HG03045 (cell line): ENCODE results near the gene PLXNA4.

Source experiments
- ATAC-seq: cut with Tn5 transposase; IDR thresholded peaks from one replicate; pipeline ENCODE4 v1.9.1; 2021; ENCODE audit warnings: mild to moderate bottlenecking, moderate library complexity; ENCODE audit not compliant: unreplicated experiment

PLXNA4 gene

DNA sequence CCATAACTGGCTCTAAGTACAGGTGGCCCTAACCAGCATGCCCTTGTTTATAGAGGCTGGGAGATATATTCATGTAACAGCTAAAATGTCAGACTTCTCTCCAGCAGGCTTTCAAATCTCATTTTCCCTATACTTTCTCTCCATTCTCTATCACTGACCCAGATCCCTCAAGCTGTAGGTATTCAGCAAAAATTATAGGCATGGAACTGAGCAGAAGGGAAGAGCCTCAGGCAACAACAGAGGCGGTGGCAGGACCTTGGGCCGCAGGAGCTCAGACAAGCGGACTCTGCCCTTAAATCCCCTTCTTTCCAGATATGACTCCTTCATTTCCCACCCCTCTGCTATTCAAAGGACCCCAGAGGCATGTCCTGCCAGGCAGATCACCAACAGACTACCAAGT lies 417.4 kb downstream of the PLXNA4 start:
- no peak for ATAC-seq

DNA sequence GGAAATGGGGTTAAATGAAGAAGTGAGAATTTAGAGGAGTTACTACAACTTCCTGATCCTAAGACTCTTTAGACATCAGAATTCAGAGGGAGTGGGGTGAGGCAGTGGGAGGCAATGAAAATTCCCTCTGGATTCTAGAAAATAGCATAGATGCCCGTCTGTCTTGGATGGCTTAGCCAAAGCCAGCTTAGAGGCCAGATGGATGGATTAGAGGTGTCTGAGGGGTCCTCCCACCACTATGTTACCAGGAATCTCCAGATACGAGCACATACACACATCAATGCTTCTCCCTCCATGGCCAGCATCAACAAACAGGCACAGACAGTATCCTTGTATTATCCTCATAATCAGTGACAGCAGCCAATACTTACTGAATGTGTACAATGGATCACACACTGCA lies 418.1 kb downstream of the PLXNA4 start:
- no peak for ATAC-seq

DNA sequence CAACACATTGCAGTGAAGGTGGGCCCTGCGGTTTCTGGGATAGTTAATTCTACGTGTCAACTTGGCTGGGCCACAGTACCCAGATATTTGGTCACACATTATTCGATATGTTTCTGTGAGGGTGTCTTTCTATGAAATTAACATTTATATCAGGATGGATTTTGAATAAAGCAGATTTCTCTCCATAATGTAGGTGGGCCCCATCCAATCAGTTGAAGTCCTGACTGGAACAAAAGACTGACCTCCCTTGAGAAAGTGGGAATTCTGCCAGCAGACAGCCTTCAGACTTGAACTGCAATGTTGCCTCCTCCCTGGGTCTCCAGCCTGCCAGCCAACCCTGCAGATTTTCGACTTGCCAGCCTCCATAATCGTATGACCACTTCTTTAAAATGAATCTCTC lies 420.6 kb downstream of the PLXNA4 start:
- no peak for ATAC-seq

DNA sequence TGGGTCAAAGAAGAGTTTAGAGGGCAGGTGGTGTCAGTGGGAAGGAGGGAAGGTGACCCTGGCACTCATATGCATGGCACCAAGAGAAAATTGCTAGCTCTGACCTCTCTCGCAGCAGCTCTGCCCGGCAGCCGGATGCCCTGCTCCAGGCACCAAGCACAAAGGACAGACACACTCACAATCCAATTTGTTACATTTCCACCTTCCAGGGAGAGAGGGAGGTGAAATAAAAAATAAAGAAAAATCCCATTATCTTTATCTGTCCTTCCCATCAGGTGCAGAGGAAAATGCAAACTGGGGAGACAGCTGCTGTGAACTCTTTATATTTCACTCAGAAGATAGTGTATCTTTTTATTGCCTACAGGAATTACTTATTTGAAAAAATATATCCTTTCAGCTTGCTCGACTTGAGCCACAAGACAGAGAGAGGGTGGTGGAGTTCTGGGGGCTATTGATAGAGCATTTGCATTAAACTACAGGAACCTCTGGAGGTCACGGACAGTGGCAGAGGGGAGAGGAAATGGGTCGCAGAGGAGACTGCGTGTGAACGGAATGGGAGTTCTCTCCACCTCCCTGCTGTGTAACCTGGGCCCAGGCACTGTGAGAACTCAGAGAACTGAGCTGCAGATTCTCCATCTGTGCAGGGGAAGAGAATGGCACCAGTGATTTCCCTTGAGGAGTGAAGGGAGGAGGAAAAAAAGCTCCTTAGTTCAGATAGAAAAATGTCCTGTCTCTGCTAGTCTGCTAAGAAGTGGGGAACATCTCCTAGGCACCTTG lies 421.4 kb downstream of the PLXNA4 start:
- ATAC-seq, result no peak

DNA sequence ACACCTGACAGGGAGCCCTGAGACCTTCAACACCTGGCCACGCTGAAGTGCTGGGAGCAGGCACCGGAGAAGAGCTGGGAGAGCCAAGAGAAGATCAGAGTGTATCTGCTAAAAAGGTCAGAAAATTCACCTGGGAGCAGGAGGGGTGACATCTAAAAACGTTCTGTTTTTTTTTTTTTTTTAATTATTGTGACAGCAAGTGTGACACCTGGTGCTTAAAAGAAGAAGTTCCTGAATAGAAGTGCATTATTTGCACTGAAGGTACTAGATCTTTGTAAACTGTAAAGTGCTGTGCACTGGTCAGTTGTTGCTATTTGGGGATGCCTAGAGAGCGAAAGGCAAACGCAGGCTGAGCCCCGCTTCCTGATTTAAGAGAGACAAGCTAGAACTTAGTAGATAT lies 422.0 kb downstream of the PLXNA4 start:
- no peak for ATAC-seq

DNA sequence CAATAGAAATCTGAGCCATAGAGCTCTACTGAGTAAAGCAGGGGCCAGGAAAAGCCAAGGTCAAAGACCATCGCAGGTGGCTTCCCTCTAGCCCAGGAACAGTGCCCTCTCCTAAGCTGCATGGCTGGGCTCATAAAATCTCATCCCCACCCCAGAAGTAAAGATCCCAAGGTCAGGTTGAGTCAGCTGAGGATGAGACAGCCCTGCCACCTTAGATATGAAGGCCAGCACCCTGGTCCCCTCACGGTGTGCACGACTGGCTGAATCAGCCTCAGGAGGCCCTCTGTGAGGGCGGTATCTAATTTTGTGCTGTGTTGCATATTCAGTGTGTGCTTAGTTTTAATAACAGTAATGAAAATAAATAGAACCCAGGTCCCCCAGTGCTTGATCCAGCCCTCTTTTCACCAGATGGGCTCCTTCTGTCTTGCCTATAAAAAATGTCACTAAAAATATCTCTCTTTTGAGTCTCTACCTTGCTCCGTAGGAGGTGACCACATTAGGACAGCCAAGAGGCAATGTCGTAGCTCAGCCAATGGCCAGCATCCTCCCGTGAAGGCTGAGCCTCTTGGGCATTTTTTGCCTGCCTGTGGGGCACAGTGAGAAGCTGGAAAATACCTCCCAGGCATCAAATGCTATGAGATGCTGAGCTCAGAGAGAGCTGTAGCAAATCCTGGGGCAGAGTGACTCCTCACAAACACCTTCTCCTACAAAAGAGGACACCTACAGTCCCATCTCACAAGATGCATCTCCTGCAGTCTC lies 424.0 kb downstream of the PLXNA4 start:
- no peak for ATAC-seq

DNA sequence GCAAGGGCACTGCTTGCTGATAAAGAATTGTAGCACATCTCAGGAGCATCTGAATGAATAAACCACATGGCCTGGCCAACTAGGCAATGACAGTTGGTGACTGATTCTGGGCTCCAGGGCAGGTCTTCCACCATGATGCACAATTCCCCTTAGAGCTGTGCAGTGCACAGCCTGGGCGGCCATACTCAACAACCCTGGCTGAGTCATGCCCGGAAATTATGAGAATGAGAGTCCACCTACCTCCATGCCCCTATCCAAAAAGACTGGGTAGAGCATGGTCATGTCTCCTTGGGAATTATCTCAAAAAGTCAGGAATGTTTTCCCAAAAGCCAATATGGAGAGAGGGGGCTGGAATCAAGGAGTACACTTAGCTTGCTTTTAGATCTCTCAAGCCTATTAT lies 425.6 kb downstream of the PLXNA4 start:
- no peak for ATAC-seq

DNA sequence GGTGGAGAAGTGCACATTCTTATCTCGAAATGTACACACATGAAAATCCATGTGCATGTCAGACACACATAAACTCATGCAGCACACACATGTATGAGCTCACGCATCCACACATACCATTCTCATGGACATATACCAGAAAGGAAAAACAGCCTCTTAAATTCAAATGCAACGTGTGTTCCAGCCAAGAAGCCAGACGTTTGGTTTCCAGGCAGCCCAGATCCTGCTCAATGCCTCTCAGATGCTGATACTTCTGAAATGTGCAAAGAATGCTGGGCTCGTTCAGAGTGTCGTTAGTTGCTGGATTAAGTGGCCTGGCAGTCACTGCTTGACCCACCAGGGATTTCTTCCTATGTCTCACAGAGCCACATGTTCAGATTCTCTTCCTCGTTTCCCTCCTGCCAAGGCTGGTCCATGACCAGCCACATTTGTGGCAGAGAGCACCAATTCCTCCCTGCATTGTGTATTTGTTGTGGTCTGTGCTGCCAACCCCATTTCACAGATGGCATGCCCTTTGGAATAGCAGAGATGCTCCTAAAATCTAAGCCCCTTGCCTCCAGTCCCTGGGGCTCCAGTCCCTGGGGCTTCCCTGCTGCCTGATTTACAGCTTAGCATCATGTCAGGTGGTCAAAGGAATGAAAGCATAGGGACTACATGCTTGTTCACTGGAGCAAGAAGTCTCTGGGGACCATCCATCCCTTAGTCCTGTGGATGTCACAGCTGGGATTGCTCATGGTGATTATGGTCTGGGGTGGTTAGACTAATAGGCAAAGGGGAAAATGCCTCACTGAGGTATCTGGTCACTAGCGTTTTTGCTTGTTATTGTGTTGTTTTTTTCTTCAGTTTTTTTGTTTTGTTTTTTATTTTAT lies 426.6 kb downstream of the PLXNA4 start:
- no peak for ATAC-seq

DNA sequence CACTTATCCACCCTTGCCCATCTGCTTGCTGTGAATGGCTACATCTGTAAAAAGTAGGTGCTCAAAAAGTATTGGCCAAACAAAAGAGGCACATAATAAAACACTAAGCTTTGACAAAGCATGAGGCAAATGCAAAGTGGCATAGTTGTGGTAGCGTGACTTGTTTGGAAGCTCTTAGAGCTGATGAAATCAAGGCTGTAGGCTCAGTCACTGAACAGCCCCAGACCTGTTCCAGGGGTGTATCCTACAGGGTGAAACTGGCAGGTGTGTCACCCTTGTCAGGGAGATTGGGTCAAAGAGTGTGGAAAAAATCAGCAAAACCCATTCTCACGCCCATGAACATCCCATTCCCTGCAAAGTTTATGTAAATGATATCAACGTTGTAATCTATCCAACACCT lies 427.4 kb downstream of the PLXNA4 start:
- no peak for ATAC-seq

DNA sequence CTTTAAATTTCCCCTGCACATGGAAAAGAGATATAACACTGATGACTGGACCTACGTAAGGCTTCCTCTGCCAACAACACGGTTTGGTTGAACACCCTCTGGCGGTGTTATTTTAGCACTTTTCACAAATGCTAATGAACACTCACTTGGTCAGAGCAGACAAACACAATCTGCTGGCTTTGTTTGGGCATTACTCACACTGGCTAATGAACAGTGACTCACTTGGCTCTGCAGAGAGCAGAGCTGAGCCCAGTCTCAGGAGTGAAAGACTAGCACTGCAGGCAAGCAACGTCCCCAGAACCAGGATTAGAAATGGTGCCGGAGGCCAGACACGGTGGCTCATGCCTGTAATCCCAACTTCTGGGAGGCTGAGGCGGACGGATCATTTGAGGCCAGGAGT lies 430.8 kb downstream of the PLXNA4 start:
- no peak for ATAC-seq

DNA sequence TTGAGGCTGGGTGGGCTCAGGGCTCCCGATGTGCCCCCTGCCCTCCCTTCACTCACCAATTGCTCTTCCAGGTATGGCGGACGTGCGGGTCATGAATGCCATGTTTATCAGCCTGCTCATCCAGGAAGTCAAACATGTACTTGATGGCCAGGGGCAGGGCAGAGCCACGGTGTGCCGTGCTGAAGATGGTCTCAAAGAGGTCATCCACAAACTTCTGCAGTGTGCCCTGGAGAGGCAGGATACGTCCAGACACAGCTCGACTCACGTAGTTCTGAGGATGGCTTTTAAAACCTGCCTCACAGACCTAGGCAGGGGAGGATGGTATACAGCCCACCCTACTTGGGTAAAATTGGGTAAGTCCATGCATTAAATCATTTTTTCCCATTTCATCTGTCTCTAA lies 431.2 kb downstream of the PLXNA4 start:
- ATAC-seq, result no peak

DNA sequence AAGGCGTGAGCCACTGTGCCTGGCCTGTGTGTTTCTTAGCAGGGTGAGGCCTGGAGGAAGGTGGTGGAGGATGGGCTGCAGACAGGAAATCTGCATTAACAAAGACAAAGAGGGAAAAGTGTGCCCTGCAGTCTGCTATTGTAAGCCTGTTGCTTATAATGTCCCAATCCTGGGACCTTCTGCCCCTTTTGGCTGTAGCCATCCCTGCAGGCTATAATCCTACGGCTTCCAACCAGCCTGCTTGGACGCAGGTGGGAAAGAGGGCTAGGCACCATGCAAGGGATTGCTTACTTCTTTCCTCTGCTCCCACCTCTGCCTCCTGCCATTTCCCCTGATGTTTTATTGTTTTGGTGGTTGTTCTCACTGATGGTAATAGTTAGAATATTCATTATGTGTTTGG lies 434.3 kb downstream of the PLXNA4 start:
- no peak for ATAC-seq

DNA sequence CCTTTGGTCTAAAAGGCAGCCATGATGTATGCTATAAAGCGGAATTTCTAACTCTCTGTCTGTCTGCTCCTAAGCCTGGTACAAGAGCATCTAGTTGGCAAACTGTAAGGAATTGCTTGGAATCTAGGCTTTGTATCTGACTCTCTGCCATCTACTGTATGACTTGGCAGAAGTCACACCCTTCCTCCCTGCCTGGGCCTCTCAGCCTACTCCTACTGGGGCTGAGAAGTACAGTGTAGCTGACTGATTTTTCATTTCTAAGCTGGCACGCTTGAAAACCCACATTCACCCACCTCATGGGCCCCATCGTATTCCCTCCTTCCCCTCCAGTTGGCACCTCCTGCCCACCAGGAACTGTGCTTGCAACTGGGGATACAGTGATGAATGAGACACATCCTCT lies 435.2 kb downstream of the PLXNA4 start:
- ATAC-seq, result no peak

DNA sequence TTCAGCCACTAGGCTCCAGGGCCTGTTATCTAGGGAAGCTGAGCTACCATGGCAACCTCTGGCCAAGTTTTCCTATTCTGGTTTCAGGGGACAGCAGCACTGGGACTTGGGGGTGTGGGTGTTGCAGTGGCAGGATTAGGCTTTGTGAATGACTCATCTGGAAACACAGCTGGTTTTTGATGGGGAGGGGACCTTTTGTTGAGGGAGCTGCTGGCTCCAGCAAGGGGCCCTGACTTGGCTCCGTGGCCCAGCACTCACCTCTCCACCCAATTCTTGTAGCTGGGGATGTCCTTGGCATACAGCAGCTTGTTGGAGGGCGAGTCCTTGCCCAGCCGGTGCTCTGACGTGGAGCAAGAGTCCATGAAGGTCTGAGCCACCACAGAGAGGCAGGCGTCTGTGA lies 435.9 kb downstream of the PLXNA4 start:
- no peak for ATAC-seq

DNA sequence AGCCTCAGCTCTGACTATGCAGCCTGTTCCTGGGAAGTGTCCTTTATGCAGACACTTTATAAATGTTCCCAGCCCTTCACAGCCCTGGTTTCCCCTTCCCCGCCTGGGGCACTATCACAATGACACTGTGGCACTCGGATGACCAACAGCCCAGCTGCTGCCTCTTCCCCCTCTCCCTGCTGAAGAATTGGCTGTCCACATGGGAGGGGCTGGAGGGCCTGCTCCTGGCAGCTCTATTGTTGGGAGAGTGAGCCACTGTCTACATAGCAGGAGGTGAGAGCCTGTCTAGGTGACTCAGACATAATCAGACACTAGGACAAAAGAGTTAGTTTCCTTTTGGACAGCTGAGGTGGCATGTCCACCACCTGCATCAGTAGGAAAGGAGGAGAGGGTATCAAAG lies 437.5 kb downstream of the PLXNA4 start:
- ATAC-seq, result no peak

DNA sequence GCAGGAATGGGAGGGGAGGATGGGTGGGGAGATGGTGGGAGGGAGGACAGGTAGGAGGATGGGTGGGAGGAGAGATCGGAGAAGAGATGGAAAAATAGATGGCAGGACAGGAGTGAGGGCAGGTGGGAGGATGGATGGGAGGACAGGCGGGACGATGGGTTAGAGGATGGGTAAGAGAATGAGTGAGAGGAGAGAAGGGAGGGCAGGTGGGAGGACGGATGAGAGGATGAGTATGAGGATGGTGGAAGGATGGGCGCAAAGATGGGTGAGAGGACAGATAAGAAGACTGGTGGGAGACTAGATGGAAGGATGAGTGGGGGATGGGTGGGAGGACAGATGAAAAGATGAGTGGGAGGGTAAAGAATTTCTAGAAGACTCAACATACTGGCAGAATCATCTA lies 438.6 kb downstream of the PLXNA4 start:
- ATAC-seq, result no peak

DNA sequence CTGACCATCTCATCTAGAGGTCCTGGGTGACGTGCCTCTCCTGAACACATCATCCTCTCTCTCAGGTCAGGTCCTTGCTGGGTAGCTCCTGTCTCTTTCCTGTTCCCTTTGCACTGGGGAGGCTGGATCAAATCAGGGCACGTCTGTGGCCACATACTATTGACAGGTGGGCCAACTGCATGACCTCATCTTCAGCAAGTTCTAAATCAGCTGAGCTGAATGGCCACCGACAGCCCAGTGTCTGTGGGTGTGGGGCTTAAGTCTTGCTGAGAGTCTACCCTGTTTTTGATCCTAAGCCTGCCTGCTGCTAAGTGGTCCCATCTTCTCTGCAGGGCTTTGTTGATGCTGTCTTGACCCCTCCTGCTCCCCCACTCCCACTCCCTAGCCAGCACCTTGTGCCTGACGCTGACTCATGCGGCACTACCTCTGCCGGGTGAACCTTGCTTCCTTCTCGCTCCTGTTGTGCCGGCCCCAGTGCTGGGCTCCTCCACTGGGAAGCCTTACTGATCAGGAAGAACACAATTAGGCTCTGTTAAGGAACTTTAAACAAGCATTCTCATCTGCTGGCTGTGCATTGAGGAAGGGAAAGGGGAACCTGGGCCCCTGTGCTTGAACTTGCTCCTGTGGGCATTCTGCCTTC lies 440.4 kb downstream of the PLXNA4 start:
- no peak for ATAC-seq

DNA sequence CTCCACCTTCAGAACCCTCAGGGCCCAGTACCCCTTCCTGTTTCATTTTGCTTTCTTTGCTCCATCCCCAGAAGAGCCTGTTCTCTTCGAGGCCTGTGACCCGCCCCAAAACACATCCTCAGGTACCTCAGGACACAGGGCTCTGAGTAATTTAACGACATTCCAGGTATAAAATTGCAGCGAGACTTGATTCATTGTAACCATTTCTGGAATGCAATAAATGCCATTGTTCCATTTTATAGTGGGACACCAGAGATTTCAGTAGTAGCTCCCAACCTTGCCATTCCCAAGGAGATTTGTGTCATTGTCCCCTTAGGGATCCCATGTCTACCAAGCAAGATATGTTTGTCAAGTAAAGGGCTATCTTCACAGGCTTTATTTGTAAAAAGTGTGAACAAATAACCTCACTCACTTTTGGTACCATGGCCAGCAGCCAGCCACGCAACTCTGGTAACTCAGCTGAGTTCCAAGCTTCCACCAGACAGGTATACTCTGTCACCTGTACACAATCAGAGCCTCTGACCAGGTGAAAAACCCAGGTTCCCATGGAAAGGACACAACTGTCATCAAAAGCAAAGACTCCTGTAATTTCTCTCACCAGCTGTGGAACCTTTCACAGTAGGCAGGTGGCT lies 441.3 kb downstream of the PLXNA4 start:
- ATAC-seq, result no peak

DNA sequence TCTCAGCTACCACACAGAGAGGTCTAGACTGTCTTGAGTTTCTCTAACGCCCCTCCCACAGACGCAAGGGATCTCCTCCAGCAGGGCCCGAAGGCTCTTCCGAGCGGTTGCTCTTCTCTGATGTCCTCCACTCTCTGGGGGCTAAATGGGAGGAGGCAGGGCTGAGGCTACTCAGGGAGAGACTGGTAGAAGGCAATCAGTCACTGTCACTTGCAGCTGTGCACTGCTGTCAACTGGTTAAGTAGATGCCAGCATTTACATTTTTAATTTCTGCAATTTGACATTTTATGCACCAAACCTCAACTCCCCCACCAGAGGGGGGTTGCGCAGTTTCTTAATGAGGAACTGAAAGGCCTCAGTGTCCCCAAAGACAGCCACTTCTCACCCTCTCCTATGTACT lies 442.8 kb downstream of the PLXNA4 start:
- ATAC-seq, result no peak

DNA sequence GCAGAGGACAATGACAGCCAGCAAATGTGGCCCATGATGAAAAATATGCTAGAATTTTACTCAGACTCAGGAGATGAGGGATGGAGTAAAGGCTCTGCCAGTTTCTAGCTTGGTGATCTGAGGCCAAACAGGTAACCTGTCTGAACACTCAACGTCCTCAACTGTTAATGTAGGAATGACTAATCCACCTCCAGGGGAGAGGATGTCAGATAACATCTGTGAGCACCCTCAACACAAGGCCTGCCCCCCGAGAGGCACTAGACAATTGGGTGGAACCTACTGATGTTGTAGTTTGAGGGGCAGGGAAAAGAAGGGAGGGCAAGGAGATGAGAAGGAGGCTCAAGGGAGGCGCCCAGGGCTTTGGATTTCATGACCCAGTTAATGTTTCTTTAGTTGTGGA lies 445.1 kb downstream of the PLXNA4 start:
- no peak for ATAC-seq

DNA sequence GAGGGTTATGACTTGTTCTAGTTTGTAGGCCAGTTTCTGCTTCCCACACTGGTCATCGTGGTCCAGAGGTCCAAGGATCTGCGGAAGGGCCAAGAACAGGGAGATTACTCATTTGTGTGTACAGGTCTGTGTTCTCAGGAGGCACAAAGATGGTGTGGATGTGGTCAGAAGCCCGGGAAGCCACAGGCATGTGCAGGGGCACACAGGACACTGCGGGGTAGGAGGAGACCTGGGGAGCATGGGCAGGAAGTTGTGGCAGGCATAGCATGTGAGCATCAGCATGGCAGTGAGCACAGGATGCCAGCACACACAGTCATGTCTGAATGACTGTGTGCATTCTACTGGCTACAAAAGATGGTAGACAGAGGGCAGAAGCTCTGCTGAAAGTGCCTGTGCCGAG lies 445.8 kb downstream of the PLXNA4 start:
- ATAC-seq, result no peak
